GM12874 (cell line): ENCODE measurements around the gene RABEP1.

Experiments
- CTCF ChIP-seq: IDR thresholded peaks from 2 replicates; pipeline ENCODE4 v1.5.1; 2011; ENCODE audit warnings: low read depth, mild to moderate bottlenecking, control low read depth, low read length, moderate library complexity; ENCODE audit not compliant: insufficient read depth

The RABEP1 gene

GRCh38 chr17:5262416-5262991 is 19.6 kb upstream of the RABEP1 start:
- no peak for TF ChIP-seq CTCF

- no peak for TF ChIP-seq CTCF
These were observed 18.6 kb upstream of the RABEP1 start for GRCh38 chr17:5263441-5263840.

- no peak for TF ChIP-seq CTCF
These were observed 17.2 kb upstream of the RABEP1 start for GRCh38 chr17:5264893-5265292.

- TF ChIP-seq CTCF, result no peak
These were observed 12.7 kb upstream of the RABEP1 start for GRCh38 chr17:5269241-5269960.

GRCh38 chr17:5272322-5272721 is 9.8 kb upstream of the RABEP1 start:
- no peak for TF ChIP-seq CTCF

- TF ChIP-seq CTCF, result no peak
These were observed 646 bp downstream of the RABEP1 start for GRCh38 chr17:5282642-5283217.

- no peak for TF ChIP-seq CTCF
These were observed 1.7 kb downstream of the RABEP1 start for GRCh38 chr17:5283571-5284315.
